ENCODE data around the gene ADCY3.
"Not testable (repeated sequence)": the region's sequence is repeated elsewhere in the genome, so short reads cannot be mapped to it uniquely, and the experiment has no call there.

ADCY3 gene

DNA sequence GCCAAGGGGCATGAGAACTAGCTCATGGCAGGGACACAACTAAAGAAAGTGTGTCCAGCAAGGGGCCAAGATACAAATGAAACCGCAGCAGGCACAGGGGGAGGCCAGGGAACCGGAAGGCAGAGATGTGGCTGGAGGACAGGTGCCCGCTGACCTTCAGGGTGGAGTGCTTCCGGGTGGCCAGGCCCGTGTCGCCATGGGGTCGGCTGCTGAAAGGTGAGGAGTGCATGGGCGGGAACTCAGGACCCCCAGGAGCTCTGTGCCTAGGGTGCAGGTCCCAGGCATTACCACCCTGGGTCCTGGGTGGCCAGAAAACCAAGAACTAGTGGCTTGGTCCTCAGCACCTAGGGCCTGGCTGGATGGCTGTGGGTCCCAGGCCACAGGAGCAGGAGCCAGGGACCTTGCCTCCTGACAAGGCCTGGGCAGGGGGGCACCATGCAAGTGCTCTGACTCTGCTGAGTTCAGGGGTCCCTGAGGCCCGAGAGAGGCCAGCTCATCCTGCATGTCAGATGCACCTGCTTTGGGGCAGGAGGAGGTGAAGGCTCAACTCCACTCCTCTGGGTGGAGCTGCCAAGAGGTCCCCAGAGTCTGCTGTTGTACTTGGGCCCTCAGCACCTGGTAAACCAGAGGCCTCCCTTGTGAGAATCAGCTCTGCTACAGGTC, 75.9 kb downstream of the ADCY3 start:
- no peak for DNase-seq (ENCODE audit: low spot score)

DNA sequence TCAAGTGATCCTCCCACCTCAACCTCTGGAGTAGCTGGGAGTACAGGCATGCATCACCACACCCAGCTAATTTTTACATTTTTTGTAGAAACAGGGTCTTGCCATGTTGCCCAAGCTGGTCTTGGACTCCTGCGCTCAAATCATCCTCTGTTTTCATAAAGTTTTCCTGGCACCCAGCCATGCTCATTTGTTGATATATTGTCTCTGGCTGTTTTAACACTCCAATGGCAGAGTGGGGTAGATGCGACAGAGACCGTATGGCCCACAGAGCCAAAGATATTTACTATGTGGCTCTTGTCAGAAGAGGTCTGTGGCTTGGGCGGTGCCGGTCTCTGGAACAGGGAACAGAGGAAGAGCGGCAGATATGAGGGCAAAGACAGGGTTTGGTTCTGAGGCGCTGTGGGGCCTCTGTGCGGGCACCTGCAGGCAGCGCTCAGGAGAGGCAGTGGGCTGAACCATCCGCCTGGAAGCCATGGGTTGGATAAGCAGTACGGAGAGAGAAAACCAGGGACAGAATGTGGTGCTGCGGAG, 76.6 kb downstream of the ADCY3 start:
- DNase-seq (ENCODE audit: low spot score): no peak

DNA sequence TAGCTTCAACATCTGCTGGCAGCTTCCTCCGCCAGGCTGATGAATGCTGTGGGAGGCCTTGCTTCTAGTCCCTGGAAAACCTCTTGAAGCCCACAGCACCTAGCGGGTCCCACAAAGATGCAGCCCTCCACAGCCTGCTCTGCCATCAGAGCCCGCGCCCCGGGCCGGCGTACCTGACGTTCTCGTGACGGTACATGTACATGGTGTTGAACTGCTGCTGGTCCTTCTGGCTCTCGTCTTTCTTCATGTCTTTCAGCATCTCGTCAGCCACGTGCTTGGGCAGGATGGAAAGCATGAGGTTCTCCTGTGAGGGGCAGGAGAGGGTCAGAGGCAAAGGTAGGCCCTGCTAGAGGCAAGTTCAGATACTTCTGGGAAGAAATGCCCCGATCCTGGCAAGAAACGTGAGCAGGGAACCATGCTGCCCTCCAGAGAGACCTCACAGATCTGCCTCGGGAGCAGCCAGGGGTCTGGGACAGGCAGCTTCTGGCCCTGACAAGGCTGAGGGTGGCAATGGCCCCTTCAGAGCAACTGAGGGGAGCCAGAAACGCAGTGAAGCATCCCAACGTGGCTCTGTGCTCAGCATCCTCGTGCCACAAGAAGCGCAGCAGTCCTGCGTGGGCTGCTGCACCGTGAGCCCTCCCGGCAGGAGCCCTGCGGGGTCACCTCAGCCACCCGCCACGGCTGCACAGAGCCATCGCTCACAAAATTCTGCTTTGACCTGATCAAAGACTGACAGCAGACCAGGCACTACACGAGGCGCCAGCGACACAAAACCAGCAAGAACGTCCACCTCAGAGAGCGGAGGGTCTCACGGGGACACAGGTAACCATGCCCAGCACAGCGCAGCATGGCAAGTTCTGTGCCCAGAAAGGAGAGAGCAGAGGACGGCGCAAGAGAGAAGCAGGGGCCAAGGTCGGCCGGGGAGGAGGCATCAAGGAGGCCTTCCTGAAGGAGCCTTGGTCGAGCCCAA, 77.7 kb downstream of the ADCY3 start:
- no peak for DNase-seq (ENCODE audit: low spot score)

DNA sequence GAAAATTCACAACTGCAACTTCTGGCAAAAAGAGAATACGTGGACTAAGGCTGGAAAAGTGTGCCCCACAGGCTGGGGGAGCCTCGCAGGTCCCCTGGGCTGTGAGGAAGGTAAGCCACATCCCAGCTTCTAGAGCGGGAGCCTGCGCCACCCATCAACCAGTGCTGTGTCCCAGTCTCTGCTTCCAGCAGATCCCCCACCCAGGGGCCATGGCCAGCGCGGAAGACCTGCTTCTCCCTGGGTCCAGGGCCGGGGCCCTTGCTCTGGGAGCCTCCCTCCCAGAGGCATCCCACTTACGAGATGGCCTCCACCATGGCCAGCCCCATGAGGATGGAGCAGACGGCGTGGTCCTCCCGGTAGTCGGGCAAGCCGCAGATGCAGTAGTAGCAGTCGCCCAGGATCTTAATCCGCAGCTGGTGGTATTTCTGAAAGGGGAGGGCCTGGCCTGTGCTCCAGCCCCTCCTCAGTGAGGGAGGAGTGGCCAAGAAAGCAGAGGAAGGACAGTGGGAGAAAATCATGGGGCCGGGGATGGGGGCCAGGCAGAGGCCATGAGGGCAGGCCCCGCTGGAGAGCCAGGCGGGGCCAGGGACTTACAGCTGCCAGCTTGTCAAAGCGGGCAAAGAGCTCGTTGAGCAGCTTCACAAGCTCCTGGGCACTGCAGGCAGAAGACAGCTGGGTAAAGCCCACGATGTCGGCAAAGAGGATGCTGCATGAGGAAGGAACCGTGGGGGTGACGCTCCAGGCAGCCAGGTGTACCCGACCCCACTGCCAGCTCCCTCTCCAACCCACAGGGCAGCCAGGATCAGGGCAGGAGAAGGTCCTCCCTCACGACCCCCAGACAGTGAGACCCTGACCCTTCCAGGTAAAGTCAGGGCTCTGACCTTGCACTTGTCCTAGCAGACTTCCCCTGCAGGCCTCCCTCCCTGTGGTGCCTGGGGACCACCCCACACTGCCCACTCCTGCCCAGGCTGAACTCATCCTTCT, 78.8 kb downstream of the ADCY3 start:
- no peak for DNase-seq (ENCODE audit: low spot score)

DNA sequence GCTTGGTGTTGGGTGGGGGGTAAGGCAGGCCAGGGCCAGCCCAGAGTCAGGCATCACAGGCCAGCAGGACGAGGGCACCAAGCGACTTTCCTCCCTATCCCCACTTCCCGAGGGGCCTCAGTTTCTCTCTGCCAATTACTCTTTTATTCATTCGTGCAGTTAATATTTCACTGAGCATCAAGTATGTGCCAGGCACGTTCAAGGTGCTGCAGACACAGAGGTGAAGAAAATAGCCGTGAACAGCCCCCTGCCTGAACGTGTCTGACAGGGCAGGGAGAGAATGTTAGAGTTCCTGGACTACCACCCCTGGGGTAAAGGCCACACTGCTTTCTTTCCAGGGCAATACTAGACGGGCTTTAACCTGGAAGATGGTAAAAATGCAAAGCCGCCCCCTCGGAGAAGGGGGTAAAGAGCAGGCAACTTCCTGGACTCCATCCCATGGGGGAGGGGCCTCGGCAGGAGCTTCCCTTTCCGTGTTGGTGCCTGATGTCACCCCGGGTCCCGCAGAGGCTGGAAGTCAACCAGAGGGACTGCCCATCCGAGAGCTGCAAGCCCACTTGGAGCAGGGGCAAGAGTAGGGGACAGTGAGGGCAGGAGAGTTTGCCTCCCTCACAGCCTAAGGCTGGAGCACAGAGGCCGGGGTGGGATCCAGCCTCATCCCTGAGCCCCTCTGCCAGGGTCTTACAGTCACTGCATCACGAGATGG, 79.7 kb downstream of the ADCY3 start:
- no peak for DNase-seq (ENCODE audit: low spot score)

DNA sequence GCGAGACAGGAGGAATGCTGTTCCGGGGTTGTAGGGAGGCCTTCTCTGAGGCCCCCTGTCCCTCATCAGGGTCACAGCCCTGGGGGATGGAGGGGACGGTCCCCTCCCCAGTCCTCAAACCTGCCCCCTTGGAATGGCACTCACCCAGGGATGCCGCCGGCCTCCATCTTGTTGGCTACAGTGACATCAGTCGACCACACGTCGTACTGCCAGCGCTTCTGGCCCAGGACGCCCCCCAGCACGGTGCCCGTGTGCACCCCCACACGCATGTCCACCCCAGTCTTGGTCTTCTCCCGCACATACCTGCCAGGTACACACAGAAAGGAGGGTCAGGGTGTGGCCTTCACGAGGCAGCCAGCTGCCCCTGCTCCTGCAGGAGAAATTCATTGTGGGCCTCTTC, 80.3 kb downstream of the ADCY3 start:
- no peak for DNase-seq (ENCODE audit: low spot score)

GRCh38 chr2:24838541-24838940, 81.5 kb downstream of the ADCY3 start:
- no peak for DNase-seq (ENCODE audit: low spot score)

DNA sequence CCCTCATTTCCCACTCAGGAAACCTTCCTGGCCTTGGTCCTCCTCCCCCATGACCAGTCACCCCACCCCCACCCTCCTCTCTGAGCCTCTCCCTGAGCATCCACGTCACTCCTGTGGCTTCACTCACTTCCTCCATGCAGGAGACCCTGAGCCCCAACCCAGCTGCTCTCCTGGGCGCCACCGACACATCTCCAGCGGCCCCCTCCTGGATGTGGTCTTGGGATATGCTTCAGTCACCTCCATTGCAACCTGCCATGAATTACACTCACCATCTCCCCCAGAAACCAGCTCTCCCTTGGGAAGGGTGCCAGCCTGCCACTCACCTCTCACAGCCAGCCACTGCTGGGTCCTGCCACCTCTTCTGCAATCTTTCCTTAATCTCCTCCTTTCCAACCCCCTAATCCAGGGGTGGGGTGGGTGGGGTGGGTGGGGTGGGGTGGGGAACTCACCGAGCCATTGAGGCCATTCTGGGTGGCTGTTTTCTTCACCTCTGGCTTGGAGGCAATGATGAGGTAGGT, 82.0 kb downstream of the ADCY3 start:
- no peak for DNase-seq (ENCODE audit: low spot score)

DNA sequence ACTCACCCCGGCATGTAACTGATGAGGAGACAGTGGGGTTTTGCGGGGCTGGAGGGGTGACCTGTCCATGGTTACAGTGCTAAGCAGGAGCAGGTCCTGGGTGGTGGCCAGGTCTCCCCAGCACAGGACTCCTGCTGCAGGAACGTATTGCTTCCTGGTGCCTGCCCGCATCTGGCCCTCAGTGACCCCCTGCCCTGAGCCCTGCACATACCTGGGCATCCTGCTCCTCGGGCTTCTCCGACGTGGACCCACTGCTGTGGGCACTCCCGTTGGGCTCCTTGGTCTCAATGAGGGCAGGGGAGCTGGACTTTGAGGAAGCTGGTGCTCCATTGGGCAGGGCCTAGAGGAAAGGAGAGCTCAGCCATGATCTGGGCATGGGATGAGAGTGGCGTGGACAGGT, 83.3 kb downstream of the ADCY3 start:
- no peak for DNase-seq (ENCODE audit: low spot score)

- no peak for DNase-seq (ENCODE audit: low spot score)
Measured at GRCh38 chr2:24836206-24836605, 83.8 kb downstream of the ADCY3 start.

DNA sequence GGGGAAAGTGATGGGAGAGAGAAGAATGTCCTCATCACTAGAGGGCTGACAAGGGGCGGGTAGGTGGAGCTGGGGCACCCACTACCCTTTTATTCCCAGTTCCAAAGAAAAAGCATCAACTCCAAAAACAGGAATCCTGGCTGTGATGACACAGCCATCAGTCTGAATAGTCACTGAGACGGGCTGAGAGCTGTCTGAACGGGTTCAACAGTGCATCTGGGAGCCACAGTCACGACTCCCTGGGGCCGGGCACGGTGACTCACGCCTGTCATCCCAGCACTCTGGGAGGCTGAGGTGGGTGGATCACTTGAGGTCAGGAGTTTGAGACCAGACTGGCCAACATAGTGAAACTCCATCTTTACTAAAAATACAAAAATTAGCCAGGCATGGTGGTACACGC, 84.6 kb downstream of the ADCY3 start:
- DNase-seq (ENCODE audit: low spot score): not testable (repeated sequence)

DNA sequence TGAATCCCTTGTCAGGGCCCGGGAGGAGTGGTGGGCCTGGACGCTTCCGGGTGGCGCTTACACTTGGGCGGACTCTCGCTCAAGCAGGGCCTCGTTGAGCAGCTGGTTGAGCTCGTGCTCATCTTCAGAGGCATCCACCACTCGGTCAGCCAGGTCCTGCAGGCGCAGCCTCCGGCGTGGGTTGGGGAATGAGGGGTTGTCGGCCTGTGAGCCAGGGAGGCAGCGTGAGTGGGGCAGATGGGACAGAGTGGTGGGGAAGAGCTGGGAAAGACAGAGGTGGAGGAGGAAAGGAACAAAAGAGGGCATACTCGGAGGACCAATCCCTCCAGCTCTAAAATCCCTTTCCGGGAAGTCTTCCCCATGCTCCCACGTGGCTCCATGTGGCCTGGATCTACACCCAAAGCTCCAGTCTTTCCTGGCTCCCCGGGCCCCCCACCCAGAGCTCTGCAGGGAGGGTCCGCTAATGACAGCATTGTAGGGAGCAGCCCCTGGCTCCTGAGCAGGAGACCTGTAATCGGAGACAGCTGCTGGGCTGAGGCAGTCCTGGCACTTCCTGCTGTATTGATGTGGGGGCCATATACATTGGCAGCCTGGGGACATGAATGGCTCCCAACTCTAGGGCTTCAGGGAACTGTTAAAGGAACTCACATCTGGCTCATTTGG, 85.2 kb downstream of the ADCY3 start:
- DNase-seq (ENCODE audit: low spot score): no peak

DNA sequence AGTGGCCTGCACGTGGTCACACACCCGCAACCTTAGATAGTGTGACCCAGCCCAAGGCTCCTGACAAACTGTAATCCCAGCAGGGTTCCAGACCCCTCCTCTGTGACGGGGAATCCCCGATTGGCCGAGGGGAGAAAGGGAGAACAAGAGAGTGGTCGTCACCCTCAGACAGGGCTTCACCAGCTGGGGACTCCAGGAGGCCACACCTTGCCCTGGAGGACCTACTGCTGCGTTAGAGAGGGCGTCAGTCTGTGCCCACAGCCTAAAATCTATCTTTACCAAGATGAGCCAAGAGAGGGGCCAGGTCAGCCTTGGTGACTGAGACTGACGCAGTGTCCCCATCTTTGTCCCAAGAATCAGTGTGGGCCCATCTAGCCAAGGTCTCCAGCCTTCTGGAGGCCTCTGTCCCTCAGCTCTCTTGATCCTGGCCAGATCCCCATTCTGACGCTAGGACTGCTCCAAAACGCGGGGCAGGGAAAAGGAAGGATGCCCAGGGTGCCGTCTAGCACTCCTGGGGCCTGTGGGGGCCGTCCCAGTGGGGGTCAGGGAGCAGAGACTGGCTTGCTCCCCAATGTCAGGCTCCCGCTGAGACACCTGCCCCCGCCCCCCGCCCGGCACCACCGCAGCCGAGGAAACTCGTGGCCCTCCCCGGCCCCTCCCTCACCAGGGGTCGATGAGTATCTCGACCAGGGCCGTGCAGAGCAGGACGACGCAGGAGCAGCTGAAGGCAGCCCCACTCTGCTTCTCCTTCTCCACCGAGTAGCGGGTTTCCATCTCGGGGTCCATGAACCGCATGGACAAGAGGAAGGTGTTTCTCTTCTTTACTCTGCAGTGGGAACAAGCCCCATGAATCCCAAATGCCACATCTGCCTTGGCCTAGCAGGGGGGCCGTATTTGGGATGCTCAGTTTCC, 86.0 kb downstream of the ADCY3 start:
- DNase-seq (ENCODE audit: low spot score): no peak

DNA sequence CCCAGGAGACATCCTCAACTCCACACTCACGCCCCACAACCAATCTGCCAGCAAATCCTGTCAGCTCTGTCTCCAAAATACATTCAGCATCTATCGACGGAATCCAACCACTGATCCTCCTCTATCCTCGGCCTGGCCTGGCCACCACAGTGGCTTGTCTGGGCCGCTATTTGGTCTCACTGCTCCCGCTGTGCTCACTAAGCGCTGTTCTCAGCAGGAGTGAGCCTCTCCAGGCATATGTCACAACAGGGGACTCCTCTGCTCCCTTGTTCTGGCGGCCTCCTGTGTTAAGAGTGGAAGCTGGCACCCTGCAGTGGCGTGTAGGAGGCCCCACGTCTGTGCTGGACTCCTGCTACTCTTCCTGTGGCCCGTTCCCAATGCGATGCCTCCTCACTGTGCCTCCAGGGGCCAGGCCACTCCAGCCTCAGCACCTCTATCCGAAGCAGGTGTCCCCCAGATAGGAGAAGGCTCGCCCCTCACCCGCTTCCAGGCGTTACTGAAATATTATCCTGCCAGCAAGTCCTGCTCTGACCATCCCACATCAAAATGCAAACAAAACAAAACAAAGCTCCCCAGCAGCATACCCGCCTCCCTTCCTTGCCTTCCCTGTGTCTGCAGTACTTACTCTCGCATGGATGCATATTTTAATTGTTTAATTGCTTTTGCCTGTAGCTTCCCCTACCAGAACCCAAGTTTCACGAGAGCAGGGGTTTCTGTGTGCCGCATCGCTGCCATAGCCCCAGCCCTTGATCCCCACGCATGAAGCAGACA, 86.9 kb downstream of the ADCY3 start:
- DNase-seq (ENCODE audit: low spot score): no peak

GRCh38 chr2:24832521-24832920, 87.5 kb downstream of the ADCY3 start:
- DNase-seq (ENCODE audit: low spot score): no peak

DNA sequence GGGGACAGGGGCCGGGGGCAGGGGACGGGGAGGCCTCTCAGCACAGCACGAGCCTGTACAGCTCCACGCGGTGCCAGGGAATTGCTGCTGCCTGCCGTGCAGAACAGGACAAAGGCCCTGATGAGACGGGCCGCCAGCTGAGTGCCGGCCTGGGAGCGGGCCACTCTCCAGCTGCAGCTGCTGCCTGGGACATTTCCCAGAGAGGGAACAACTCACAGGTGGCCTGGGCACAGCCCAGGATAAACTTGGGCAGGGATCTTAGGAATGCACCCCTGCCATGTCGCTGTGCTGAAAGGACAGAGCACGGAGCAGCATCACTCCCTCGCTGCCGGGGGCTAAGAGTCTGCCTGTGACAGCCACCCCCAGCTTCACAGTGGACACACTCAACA, 88.0 kb downstream of the ADCY3 start:
- no peak for DNase-seq (ENCODE audit: low spot score)

- no peak for DNase-seq (ENCODE audit: low spot score)
Measured at GRCh38 chr2:24831221-24832072, 88.6 kb downstream of the ADCY3 start.

- DNase-seq (ENCODE audit: low spot score): no peak
Measured at GRCh38 chr2:24830786-24831185, 89.3 kb downstream of the ADCY3 start.
